HepG2 (cell line): Measurements from ENCODE around the gene GPR32. TPM values are rescaled to one million over a fixed set of nuclear protein-coding genes. Genes with fewer than 3 reads are reported as not detected.

Experiments used
- ATF7 ChIP-seq, 2 experiments: fragments of 450-650 bp in 1 of 2; sonication (generic) in 1 of 2; formaldehyde crosslinking in 1 of 2; IDR thresholded peaks; 2 replicates each; pipeline versions ENCODE4 v1.4.0 to v1.6.1; 2016 to 2020; ENCODE audit warnings: antibody characterized with exemption in 1 of 2, mild to moderate bottlenecking in 1 of 2, missing genetic modification reagents in 1 of 2
- CEBPB ChIP-seq: IDR thresholded peaks from 2 replicates; pipeline ENCODE4 v1.6.1; 2011; ENCODE audit warnings: low read depth, low read length, improper control_type of control experiment, borderline replicate concordance
- CREB1 ChIP-seq, 2 experiments: fragments of 450-650 bp in 1 of 2; IDR thresholded peaks; 2 replicates each; pipeline ENCODE4 v1.6.1; 2016 to 2017; ENCODE audit warnings: control low read depth in 1 of 2, mild to moderate bottlenecking in 1 of 2, missing compliant biosample characterization in 1 of 2, missing genetic modification characterization in 1 of 2
- FOSL2 ChIP-seq: sonication (generic); formaldehyde crosslinking; IDR thresholded peaks from 2 replicates; pipeline ENCODE4 v1.4.0; 2020; ENCODE audit warnings: missing genetic modification reagents
- JDP2 ChIP-seq: sonication (generic); formaldehyde crosslinking; IDR thresholded peaks from 2 replicates; pipeline ENCODE4 v1.8.1; 2022; ENCODE audit warnings: missing genetic modification reagents, borderline replicate concordance
- MAFG ChIP-seq: sonication (generic); formaldehyde crosslinking; IDR thresholded peaks from 2 replicates; pipeline ENCODE4 v1.5.1; 2020; ENCODE audit warnings: mild to moderate bottlenecking, missing genetic modification reagents
- MXI1 ChIP-seq: IDR thresholded peaks from 3 replicates; pipeline ENCODE4 v1.6.1; 2012; ENCODE audit warnings: low read depth, low read length, inconsistent platforms, borderline replicate concordance
- PHF20 ChIP-seq: sonication (generic); formaldehyde crosslinking; IDR thresholded peaks from 2 replicates; pipeline ENCODE4 v1.5.0; 2020; ENCODE audit warnings: mild to moderate bottlenecking, missing genetic modification reagents
- REST ChIP-seq, 2 experiments: IDR thresholded peaks; 2 replicates each; pipeline ENCODE4 v1.6.1; 2011 to 2012; ENCODE audit warnings: low read length in 2 of 2, borderline replicate concordance in 1 of 2, low read depth in 1 of 2, mild to moderate bottlenecking in 1 of 2, moderate library complexity in 1 of 2
- SIN3B ChIP-seq: fragments of 150-350 bp; IDR thresholded peaks from 2 replicates; pipeline ENCODE4 v1.6.1; 2014; ENCODE audit warnings: low read length
- SNAPC2 ChIP-seq: sonication (generic); formaldehyde crosslinking; IDR thresholded peaks from 2 replicates; pipeline ENCODE4 v1.8.1; 2022; ENCODE audit warnings: mild to moderate bottlenecking, missing genetic modification reagents
- SP5 ChIP-seq: IDR thresholded peaks from 2 replicates; pipeline ENCODE4 v1.6.1; 2016; ENCODE audit warnings: low read depth, borderline replicate concordance
- TEAD3 ChIP-seq: optimal IDR thresholded peaks from 2 replicates; pipeline ENCODE3; 2016; ENCODE audit warnings: borderline replicate concordance
- TFDP2 ChIP-seq: sonication (generic); formaldehyde crosslinking; IDR thresholded peaks from 2 replicates; pipeline ENCODE4 v1.4.0; 2020; ENCODE audit warnings: missing genetic modification reagents
- TOE1 ChIP-seq: sonication (generic); formaldehyde crosslinking; IDR thresholded peaks from 2 replicates; pipeline ENCODE4 v1.4.0; 2020; ENCODE audit warnings: mild to moderate bottlenecking, missing genetic modification reagents
- ZNF256 ChIP-seq: sonication (generic); formaldehyde crosslinking; conservative IDR thresholded peaks from 2 replicates; pipeline ENCODE4 v1.4.0; 2020; ENCODE audit warnings: missing genetic modification reagents
- ZNF3 ChIP-seq: IDR thresholded peaks from 2 replicates; pipeline ENCODE4 v1.7.0; 2017; ENCODE audit warnings: inconsistent platforms
- ZNF670 ChIP-seq: sonication (generic); formaldehyde crosslinking; IDR thresholded peaks from 2 replicates; pipeline ENCODE4 v1.8.0; 2022; ENCODE audit warnings: mild to moderate bottlenecking, missing genetic modification reagents, borderline replicate concordance
- ZNF724P ChIP-seq: sonication (generic); formaldehyde crosslinking; IDR thresholded peaks from 2 replicates; pipeline ENCODE4 v1.8.0; 2022; ENCODE audit warnings: missing genetic modification reagents, borderline replicate concordance
- ZNF792 ChIP-seq: IDR thresholded peaks from 2 replicates; pipeline ENCODE4 v1.6.1; 2016
- ZNF878 ChIP-seq: sonication (generic); formaldehyde crosslinking; IDR thresholded peaks from 2 replicates; pipeline ENCODE4 v1.8.1; 2023; ENCODE audit warnings: mild to moderate bottlenecking, missing genetic modification reagents, moderate library complexity
- ZXDC ChIP-seq: sonication (generic); formaldehyde crosslinking; IDR thresholded peaks from 2 replicates; pipeline ENCODE4 v1.5.0; 2020; ENCODE audit warnings: mild to moderate bottlenecking, missing genetic modification reagents
- polyA plus RNA-seq, 8 experiments: library from polyadenylated mRNA; depleted of rRNA in 3 of 8; stranded (reverse) in 7 of 8; unstranded in 1 of 8; fragments of >200 nt; fragmentation: Illumina TruSeq in 4 of 8; extraction: Trizol in 4 of 8; gene quantifications; 2 replicates each; pipeline versions ENCODE4 v1.2.1 to v1.2.3, GENCODE V29; 2011 to 2016; ENCODE audit warnings: low read depth in 4 of 8, missing spikeins in 1 of 8, mixed read lengths in 1 of 8; ENCODE audit not compliant: insufficient read depth in 1 of 8
- total RNA-seq, 5 experiments: library from RNA; depleted of rRNA; stranded (reverse); fragments of >200 nt; fragmentation: Illumina TruSeq; extraction: Trizol; gene quantifications; 2 replicates each; pipeline ENCODE4 v1.2.3, GENCODE V29; 2016; ENCODE audit warnings: low read depth in 1 of 5

The GPR32 gene
- total and polyA plus RNA-seq, 2 of the 13 experiments (the other 11 are each of a cell fraction or from before 2014, with no cell fraction given) = not detected

GRCh38 chr19:50804420-50805272 lies 34.4 kb downstream of the GPR32 start (continued):
- TF ChIP-seq ZNF670 (CRISPR knock-in tag) = peak; percentile 60; the same call in 1 of the 2 replicates
- peak; percentile 20 for TF ChIP-seq TEAD3
- TF ChIP-seq TFDP2 (CRISPR knock-in tag) = peak; percentile 98
- peak; percentile 30; the same call in 1 of the 2 replicates for TF ChIP-seq JDP2 (CRISPR knock-in tag)
- TF ChIP-seq ZNF724P (CRISPR knock-in tag) = 0 out of 2 replicates have a peak, but pooled peaks have one; percentile 36
- no peak for TF ChIP-seq ATF7 (IDR thresholded peaks at IDR 0.05)
- peak; percentile 30; the same call in 1 of the 2 replicates for TF ChIP-seq ATF7 (CRISPR knock-in tag; IDR thresholded peaks at IDR 0.05)
- peak; percentile 88 for TF ChIP-seq CEBPB
- 0 out of 2 replicates have a peak, but pooled peaks have one; percentile 66 for TF ChIP-seq ZXDC (CRISPR knock-in tag)
- TF ChIP-seq SNAPC2 (CRISPR knock-in tag) = no peak
- TF ChIP-seq SP5 = peak; percentile 68
- no peak for TF ChIP-seq MAFG (CRISPR knock-in tag)
- TF ChIP-seq ZNF256 (CRISPR knock-in tag) = no peak
- peak; percentile 84 for TF ChIP-seq SIN3B
- peak; percentile 84 for TF ChIP-seq MXI1
- 0 out of 2 replicates have a peak, but pooled peaks have one; percentile 86 for TF ChIP-seq ZNF878 (CRISPR knock-in tag)
- TF ChIP-seq ZNF792 (CRISPR knock-in tag) = no peak
- TF ChIP-seq PHF20 (CRISPR knock-in tag) = peak; percentile 78
- TF ChIP-seq REST (IDR thresholded peaks at IDR 0.05; ENCODE audit: borderline replicate concordance in 1 of 2, low read depth in 1 of 2, low read length in 2 of 2) = 0 out of 4 replicates have a peak, but pooled peaks of 1 of the 2 experiments have one; percentile 30
- peak; percentile 70 for TF ChIP-seq CREB1 (IDR thresholded peaks at IDR 0.05)
- peak; percentile 90 for TF ChIP-seq CREB1 (CRISPR knock-in tag; IDR thresholded peaks at IDR 0.05)
- 0 out of 2 replicates have a peak, but pooled peaks have one; percentile 4 for TF ChIP-seq FOSL2 (CRISPR knock-in tag)
- no peak for TF ChIP-seq ZNF3 (CRISPR knock-in tag)
- no peak for TF ChIP-seq TOE1 (CRISPR knock-in tag)
